NB4 (cell line): ENCODE data around the gene UBE2QL1.

Experiments used
- CTCF ChIP-seq: IDR thresholded peaks from one replicate; pipeline ENCODE4 v1.5.1; 2012; ENCODE audit warnings: low read depth, low read length
- MAX ChIP-seq: IDR thresholded peaks from 2 replicates; pipeline ENCODE4 v1.6.1; 2011; ENCODE audit warnings: low read depth, low read length

- TF ChIP-seq CTCF = no peak
- no peak for TF ChIP-seq MAX
Measured at GRCh38 chr5:6432206-6432605, 16.5 kb upstream of the UBE2QL1 start.
